A172 (cell line): Measurements from ENCODE around the gene SLIT3. TPM values are rescaled to one million over a fixed set of nuclear protein-coding genes. Genes with fewer than 3 reads are reported as not detected.

Experiments
- DNase-seq: peaks from one replicate; pipeline ENCODE4 v3.0.0-alpha.2; 2015; ENCODE audit warnings: low spot score
- total RNA-seq: library from RNA; depleted of rRNA; stranded (reverse); fragments of >200 nt; shearing (Covaris generic); gene quantifications from 2 replicates; pipeline ENCODE4 v1.2.3, GENCODE V29; 2014

SLIT3 gene
- total RNA-seq, 1 experiment from 2014 or later, result 0.12 TPM

DNA sequence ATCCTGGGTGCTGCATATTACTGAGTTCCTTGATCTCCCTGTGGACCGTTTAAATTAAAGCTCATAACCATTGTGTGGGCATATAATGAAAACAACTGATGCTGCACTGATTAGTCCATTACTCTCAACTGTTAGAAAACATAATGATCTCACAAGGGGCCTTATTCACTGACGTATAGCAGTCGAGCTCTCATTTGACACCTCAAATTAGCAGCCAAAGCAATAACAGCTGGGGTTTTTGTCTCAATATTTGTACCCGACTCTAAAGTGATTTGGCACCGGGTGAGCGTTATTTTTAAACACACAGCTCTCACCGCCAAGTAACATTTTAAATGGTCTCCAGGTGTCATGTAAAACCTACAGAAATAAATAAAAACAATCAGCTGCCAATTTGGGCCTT, 469.6 kb downstream of the SLIT3 start:
- DNase-seq, result no peak

- DNase-seq, result no peak
These were observed 470.1 kb downstream of the SLIT3 start for GRCh38 chr5:168830833-168831232.

- DNase-seq, result no peak
These were observed 471.0 kb downstream of the SLIT3 start for GRCh38 chr5:168829922-168830417.

DNA sequence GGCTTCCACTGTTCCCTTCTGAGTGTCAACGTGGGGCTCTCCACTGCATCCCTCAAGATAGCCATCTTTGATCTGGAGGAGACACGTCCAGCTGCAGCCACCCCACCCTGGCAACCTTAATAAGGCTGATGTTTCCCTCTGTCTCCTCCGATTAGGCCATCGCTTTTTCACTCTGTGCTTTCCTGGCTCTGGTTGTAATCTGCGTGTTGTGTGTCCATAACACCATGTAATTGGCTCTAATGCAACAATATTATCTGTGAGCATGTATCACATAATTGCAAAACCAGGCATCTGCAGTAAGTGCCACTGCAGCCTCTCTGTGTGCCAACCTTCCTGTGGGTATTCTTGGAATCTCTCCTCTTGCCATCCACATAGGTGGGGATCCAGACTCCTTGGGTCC, 471.9 kb downstream of the SLIT3 start:
- DNase-seq, result no peak

- DNase-seq, result no peak
These were observed 473.3 kb downstream of the SLIT3 start for GRCh38 chr5:168827636-168828035.

DNA sequence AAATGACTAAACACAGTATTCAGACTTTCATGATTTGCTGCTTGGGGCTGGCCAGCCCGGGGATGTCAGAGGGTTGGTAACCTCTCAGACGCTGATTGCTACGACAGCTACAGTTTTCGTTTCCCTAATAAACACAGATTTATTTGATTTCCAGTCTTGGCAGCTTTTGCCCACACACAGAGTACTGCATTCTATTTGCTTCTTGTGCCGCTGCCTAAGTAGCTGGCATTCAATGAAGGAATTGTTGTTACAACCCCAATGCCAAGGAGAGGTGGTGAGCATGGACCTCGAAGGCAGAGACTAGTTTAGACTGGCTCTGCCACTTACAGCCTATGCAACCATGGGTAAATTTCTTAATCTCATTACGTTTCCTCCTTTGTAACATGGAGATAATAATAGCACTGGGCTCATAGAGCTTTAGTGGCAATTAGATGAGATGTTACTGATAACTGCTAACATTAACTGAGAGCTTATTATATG, 474.7 kb downstream of the SLIT3 start:
- DNase-seq, result no peak

GRCh38 chr5:168822745-168823281, 478.1 kb downstream of the SLIT3 start:
- DNase-seq, result peak; percentile 56

GRCh38 chr5:168822248-168822744, 478.6 kb downstream of the SLIT3 start:
- no peak for DNase-seq

GRCh38 chr5:168820874-168821273, 480.1 kb downstream of the SLIT3 start:
- DNase-seq, result no peak

GRCh38 chr5:168819004-168819621, 481.8 kb downstream of the SLIT3 start:
- no peak for DNase-seq

DNA sequence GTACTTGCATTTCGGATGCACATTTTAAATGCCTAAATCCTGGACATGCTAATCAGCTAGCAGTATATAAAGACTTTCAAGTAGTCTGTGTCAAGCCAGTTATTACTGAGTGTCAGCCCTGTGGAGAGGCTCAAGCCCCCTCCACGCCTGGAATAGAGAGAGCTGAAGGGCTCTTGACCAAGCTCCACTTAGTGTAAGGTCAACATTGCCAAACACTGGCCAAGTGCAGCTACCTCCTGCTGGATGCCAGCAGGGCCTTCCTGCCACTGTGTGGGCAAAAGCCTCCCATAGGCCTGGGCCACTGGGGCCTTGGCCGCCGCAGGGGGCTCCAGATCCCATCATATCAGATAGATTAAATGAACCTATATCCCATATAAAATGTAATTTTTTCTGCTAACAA, 482.4 kb downstream of the SLIT3 start:
- no peak for DNase-seq

DNA sequence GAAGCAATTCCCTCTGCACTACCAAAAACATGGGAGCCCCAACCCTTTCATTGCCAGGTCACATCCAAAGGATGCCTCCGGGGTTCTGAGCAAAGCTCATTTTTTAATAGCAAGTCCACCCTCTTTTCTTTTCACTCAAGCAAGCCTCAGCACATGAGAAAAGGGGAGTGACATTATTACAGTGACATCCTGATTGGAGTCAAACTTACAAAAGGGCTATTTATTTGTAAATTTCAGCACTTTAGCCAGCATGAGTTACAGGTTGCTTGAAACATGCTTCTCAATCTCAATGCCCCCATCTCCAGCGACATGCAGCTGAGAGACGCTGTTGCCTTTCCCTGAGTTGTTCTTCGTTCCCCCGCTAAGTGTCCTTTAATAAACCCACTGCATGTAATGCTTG, 483.3 kb downstream of the SLIT3 start:
- DNase-seq, result no peak

- no peak for DNase-seq
These were observed 484.3 kb downstream of the SLIT3 start for GRCh38 chr5:168816661-168817060.

DNA sequence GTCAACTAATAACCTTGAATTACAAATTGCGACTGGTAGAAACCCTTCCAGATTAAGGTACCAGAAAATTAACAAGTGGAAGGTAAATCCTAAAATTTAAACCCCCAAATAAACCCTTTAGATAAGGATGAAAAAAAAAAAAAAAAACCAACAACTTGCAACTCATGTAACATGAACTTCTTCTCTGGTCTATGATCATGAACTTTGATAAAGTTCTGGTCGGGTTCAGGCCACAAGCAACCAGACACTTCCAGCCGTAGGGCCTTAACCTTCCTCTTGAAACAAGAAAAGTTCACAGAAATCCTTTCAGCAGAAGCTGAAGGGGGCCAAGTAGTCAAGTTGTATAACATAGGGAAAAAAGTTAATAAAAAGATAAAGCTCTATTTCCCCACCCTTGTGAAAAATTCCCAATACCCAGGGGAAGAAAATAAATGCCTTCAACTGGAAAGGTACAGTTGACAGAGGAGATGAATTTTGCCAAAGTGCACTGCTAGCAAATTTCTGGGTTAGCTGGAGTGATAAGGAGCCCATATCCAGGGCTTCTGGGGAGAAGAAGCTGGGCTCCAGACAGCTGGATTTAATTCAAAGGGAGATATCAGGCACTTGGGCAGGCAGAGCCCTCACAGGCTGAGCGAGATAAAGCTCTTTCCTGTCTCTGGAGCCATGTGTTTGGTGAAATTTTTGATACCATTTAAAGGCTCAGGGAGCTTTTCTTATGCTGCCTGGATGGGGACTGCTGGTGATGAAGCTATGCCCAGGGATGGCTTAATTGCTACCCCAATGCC, 487.6 kb downstream of the SLIT3 start:
- DNase-seq, result no peak

DNA sequence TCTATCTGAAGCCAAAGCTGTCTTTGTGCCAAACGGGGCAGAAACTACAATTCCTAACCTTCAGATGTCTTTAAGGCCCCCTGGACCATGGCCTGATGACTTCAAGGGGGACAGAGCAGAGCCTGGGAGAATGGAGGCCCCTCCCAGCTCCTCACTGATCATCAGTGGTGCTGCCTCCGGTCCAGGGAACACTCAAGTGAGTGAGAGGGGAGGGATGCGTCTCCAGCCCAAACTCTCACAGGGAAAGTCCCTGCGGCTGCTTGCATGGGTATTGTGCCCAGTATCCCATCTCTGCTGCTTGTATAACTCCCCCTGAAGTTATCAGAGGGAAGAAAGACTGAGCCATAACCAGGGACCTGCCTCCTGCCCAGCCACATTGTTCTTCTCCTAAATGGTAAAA, 490.3 kb downstream of the SLIT3 start:
- no peak for DNase-seq

- DNase-seq, result no peak
These were observed 491.7 kb downstream of the SLIT3 start for GRCh38 chr5:168809218-168809617.

DNA sequence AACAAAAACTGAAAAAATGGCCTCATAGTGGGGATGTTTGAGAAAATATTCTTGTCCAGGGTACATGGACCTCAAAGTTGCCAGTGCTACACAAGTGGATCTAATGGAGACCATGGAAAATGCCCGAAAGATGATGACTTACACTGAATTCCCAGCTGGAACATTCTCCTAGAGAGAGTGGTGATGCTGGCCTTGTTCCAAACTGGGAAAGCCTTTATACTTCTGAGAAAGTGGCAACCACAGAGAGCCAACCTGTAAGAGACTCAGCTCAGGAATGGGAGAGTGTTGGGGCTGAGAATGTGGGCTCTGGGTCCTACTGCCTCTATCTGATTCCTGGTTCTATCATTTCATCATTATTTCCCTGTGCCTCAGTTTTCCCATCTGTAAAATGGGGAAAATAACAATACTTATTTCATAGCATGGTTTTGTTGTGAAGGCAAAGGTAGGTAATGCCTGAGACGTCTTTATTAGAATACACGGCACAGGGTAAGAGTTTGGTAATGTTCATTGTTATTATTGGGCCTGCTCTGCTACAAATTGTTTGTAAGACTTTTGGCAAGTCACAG, 492.8 kb downstream of the SLIT3 start:
- DNase-seq, result no peak

GRCh38 chr5:168807287-168807686, 493.7 kb downstream of the SLIT3 start:
- no peak for DNase-seq

- no peak for DNase-seq
These were observed 497.4 kb downstream of the SLIT3 start for GRCh38 chr5:168803541-168803940.

DNA sequence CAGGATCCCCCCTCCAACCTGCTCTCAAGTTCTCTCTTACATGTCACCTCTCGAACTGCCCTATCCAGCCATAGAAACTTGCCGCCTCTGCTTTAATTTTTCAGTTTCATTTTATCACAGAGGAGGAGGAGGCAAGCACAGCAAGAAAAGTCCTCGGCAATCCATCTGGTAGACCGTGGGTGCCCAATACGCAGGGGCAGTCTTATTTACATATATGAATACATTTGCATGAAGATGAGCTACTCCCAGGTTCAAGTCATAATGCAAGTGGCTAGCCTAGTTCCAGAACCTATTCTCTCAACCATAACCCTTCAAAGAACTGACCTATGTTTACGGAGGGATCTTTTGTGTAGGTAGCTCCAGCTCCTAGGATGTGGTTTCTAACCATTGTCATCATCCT, 498.6 kb downstream of the SLIT3 start:
- no peak for DNase-seq

- no peak for DNase-seq
These were observed 499.4 kb downstream of the SLIT3 start for GRCh38 chr5:168801567-168801966.

- no peak for DNase-seq
These were observed 500.2 kb downstream of the SLIT3 start for GRCh38 chr5:168800701-168801100.
